ENCODE results near the gene SPAG9. TPM values are rescaled to one million over a fixed set of nuclear protein-coding genes. Genes with fewer than 3 reads are reported as not detected.

The SPAG9 gene
- total RNA-seq, 1 experiment from 2014 or later: 77.6 TPM

- no peaks in the 10 kb centered on the region for H3K36me3 ChIP-seq (ENCODE audit: control insufficient read depth in 1 of 2, insufficient read depth in 2 of 2, low read length in 2 of 2)
- no peak overlapping the region for H3K9ac ChIP-seq (ENCODE audit: low read length)
- BruUV-seq (replicated peaks): no TSS peak
- no peaks in the 10 kb centered on the region for H3K79me2 ChIP-seq (ENCODE audit: insufficient read depth, low read length)
- ChIA-PET RAD21 (ENCODE audit: low non-redundant PET in 1 of 2, low total read pairs in 2 of 2, uncharacterized antibody in 2 of 2, unreplicated experiment in 2 of 2) (interaction anchor here in 1 of 2 experiments (1.4 kb wide), 1 partner anchor 81 kb away, joined by 4 read pairs; the partner anchor contains the start of gene TOB1), POLR2A (interaction anchor here (1.5 to 3.6 kb wide), 3 partner anchors 9 to 164 kb away, joined by 4 to 78 read pairs (median 4); partner anchors contain the start of gene TOB1), CTCF (interaction anchor here (2.0 to 4.5 kb wide), 3 partner anchors 9 to 164 kb away, joined by 8 to 55 read pairs (median 28); no protein-coding TSS in a partner anchor)
- no peak overlapping the region for H2AFZ ChIP-seq (ENCODE audit: low read depth, low read length, poor library complexity, severe bottlenecking)
- H3K4me2 ChIP-seq (ENCODE audit: low read length): peak overlapping the region; percentile 27; the same call in 1 of the 2 replicates
- DNase-seq (ENCODE audit: low read depth, low spot score) (no peak), ATAC-seq (no peak)
- H3K9me3 ChIP-seq (ENCODE audit: control insufficient read depth in 1 of 2, insufficient read depth in 1 of 2, low read depth in 1 of 2, low read length in 2 of 2): no peaks in the 10 kb centered on the region
- no peaks in the 10 kb centered on the region for H3K27me3 ChIP-seq (ENCODE audit: insufficient read depth, low read length)
- no peak overlapping the region; the same call in 1 of the 2 replicates for H3K27ac ChIP-seq (ENCODE audit: low read depth, low read length)
- intact Hi-C loops (cut with micrococcal nuclease): no loop called here
- TF ChIP-seq TCF7L2 (IDR thresholded peaks at IDR 0.05; ENCODE audit: borderline replicate concordance, extremely low read depth, insufficient read depth, insufficient read length): no peak
- TF ChIP-seq ATF3 (IDR thresholded peaks at IDR 0.05): no peak
- 0 out of 2 replicates have a peak, but pooled peaks have one; percentile 20 for TF ChIP-seq ZFX (IDR thresholded peaks at IDR 0.05)
- no peak for TF ChIP-seq CEBPB (IDR thresholded peaks at IDR 0.05; ENCODE audit: low read depth)
- no peak for TF ChIP-seq POLR2A (IDR thresholded peaks at IDR 0.05; ENCODE audit: borderline replicate concordance, extremely low read depth, insufficient read depth, insufficient read length)
- no peak overlapping the region for H3K4me3 ChIP-seq (replicated peaks in 1 of 2; ENCODE audit: low read depth in 1 of 2, low read length in 2 of 2)
- peaks cover 72 to 97% of the 10 kb centered on the region in 2 experiments for H3K4me1 ChIP-seq (ENCODE audit: control insufficient read depth in 1 of 2, insufficient read depth in 2 of 2, low read length in 2 of 2)
- H4K20me1 ChIP-seq (ENCODE audit: insufficient read depth): no peaks in the 10 kb centered on the region
- H3K9me2 ChIP-seq (ENCODE audit: insufficient read depth): no peaks in the 10 kb centered on the region
Observed at GRCh38 chr17:50946891-50947781, 173.5 kb downstream of the SPAG9 start.

GRCh38 chr17:50946223-50946890 is 174.3 kb downstream of the SPAG9 start:
- Histone ChIP-seq H3K79me2 (ENCODE audit: insufficient read depth, low read length) (no peaks in the 10 kb centered on the region), H3K27me3 (ENCODE audit: insufficient read depth, low read length) (no peaks in the 10 kb centered on the region), H3K36me3 (ENCODE audit: control insufficient read depth in 1 of 2, insufficient read depth in 2 of 2, low read length in 2 of 2) (no peaks in the 10 kb centered on the region), H3K9me2 (ENCODE audit: insufficient read depth) (no peaks in the 10 kb centered on the region), H3K4me3 (replicated peaks in 1 of 2; ENCODE audit: low read depth in 1 of 2, low read length in 2 of 2) (no peak overlapping the region), H4K20me1 (ENCODE audit: insufficient read depth) (no peaks in the 10 kb centered on the region), H3K4me2 (ENCODE audit: low read length) (no peak overlapping the region), H3K4me1 (ENCODE audit: control insufficient read depth in 1 of 2, insufficient read depth in 2 of 2, low read length in 2 of 2) (peaks cover 68 to 94% of the 10 kb centered on the region in 2 experiments), H2AFZ (ENCODE audit: low read depth, low read length, poor library complexity, severe bottlenecking) (no peak overlapping the region), H3K9me3 (ENCODE audit: control insufficient read depth in 1 of 2, insufficient read depth in 1 of 2, low read depth in 1 of 2, low read length in 2 of 2) (no peaks in the 10 kb centered on the region), H3K9ac (ENCODE audit: low read length) (no peak overlapping the region), H3K27ac (ENCODE audit: low read depth, low read length) (no peak overlapping the region; the same call in 1 of the 2 replicates)
- intact Hi-C loops (cut with micrococcal nuclease): no loop called here
- CTCF ChIA-PET: interaction anchor here (1.3 to 4.5 kb wide), 2 partner anchors 94 to 163 kb away, joined by 5 to 28 read pairs; no protein-coding TSS in a partner anchor
- no TSS peak for BruUV-seq (replicated peaks)
- RAD21 ChIA-PET (ENCODE audit: low non-redundant PET in 1 of 2, low total read pairs in 2 of 2, uncharacterized antibody in 2 of 2, unreplicated experiment in 2 of 2): interaction anchor here in 1 of 2 experiments (1.4 kb wide), 1 partner anchor 80 kb away, joined by 4 read pairs; the partner anchor contains the start of gene TOB1
- ATAC-seq (no peak), DNase-seq (ENCODE audit: low read depth, low spot score) (no peak)
- TF ChIP-seq POLR2A (IDR thresholded peaks at IDR 0.05; ENCODE audit: borderline replicate concordance, extremely low read depth, insufficient read depth, insufficient read length): no peak
- POLR2A ChIA-PET: interaction anchor here (1.9 to 3.0 kb wide), 2 partner anchors 80 to 83 kb away, joined by 5 to 37 read pairs; partner anchors contain the start of gene TOB1
